Right cardiac atrium (tissue), 5 donors: ENCODE data around the gene HIC2. TPM values are rescaled to one million over a fixed set of nuclear protein-coding genes. Genes with fewer than 3 reads are reported as not detected.
"Not testable (repeated sequence)": the region's sequence is repeated elsewhere in the genome, so short reads cannot be mapped to it uniquely, and the experiment has no call there.

Experiments used
- ATAC-seq, 2 donors: fragments of 200-7000 bp; cut with Tn5 transposase; one replicate each; pipeline versions ENCODE4 v1.8.0 to v1.9.1; 2020; ENCODE audit warnings: moderate library complexity in 2 of 2, mild to moderate bottlenecking in 1 of 2
- DNase-seq, 3 donors: peaks; one replicate each; pipeline ENCODE4 v3.0.0-alpha.2; 2020
- H3K27ac ChIP-seq: one replicate; pipeline ENCODE4 v1.5.1; 2013; ENCODE audit warnings: mild to moderate bottlenecking, low read length, control low read depth, moderate library complexity
- H3K27me3 ChIP-seq: one replicate; pipeline ENCODE4 v1.6.1; 2013; ENCODE audit not compliant: control insufficient read depth, insufficient read depth
- H3K4me1 ChIP-seq: one replicate; pipeline ENCODE4 v1.6.1; 2013; ENCODE audit warnings: low read length; ENCODE audit not compliant: control insufficient read depth, insufficient read depth
- H3K4me3 ChIP-seq: one replicate; pipeline ENCODE4 v1.5.1; 2013; ENCODE audit warnings: low read length, control low read depth
- H3K9me3 ChIP-seq: one replicate; pipeline ENCODE4 v1.6.1; 2013; ENCODE audit warnings: low read length; ENCODE audit not compliant: control insufficient read depth
- WGBS: extraction: QIAGEN DNeasy Blood & Tissue Kit; methylation state at CpG from one replicate; pipeline ENCODE4 v1.1.7; 2013; 5-methylcytosine and 5-hydroxymethylcytosine counted together
- intact Hi-C, 4 donors: fragments of 100-400 bp; cut with DNase I; formaldehyde crosslinking; loops; one replicate each; pipeline versions ENCODE4 v1.11.0 to v1.14.0; 2022 to 2023
- polyA plus RNA-seq: library from polyadenylated mRNA; stranded (reverse); fragments of 200-250 nt; gene quantifications from one replicate; pipeline ENCODE4 v1.2.3, GENCODE V29; 2013
- total RNA-seq, 4 donors: library from RNA; stranded (reverse); fragmentation: NEBNext Ultra II Directional; extraction: Animal tissue kit (Norgen Biotek cat#: 25700); gene quantifications; one replicate each; pipeline ENCODE4 v1.2.1, GENCODE V29; 2021
- donor health status: healthy with polysubstance abuse.
- donor health status: DM: no; HTN: yes; CAD: no.
- donor health status: DM: no; HTN: no; CAD: no.
- donor health status: DM: no; HTN: yes; CAD: no; lungs with severe emphysema.
- donor health status: DM: yes; HTN: yes; CAD: no.

HIC2 gene
- total and polyA plus RNA-seq, 5 donors = 1.1 to 2.1 (median 1.8) TPM

DNA sequence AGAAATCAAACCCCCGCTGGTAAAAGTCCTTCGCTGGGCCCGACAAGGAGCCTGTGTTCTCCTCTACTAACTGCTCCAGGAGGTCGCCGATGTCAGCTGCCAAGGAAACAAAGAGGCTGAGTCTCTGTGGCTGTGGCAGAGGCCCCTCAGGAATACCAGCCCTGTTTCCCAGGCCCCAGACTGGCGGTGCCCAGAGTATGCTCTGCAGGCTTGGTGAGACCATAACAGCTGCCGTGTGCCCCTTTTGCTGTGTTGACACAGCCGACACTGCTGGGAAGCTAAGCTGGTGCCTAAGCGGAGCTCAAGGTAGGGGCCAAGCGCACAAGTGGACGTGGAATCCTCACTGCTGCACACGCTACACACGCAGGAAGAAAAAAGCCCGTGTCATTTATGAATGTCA, 66.9 kb downstream of the HIC2 start:
- H3K27ac ChIP-seq, H3K4me3 ChIP-seq, DNase-seq, intact Hi-C loops, H3K27me3 ChIP-seq, ATAC-seq, H3K9me3 ChIP-seq, H3K4me1 ChIP-seq: not testable (repeated sequence)
- WGBS = 82% methylated on average over 8 of the region's 14 CpGs

DNA sequence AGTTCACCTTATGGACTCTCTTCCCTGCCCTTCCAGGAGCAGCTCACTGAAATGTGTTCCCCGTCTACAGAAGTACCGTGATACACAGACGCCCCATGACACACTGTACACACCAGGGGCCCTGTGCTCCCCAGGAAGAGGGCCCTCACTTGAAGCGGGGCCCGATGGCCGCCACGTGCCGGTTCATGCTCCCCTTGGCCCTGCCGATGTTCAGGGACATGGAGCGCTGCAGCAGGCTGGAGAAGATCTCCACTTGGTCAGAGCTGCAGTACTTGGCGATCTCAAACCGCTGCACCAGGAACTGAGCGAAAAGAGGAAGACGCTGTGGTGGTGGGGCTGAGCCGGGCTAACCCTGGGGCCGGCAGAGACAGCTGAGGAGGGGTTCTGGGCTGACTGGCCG, 70.6 kb downstream of the HIC2 start:
- H3K4me3 ChIP-seq, H3K4me1 ChIP-seq, H3K9me3 ChIP-seq, ATAC-seq, H3K27me3 ChIP-seq, H3K27ac ChIP-seq, intact Hi-C loops, DNase-seq: not testable (repeated sequence)
- WGBS = 96% methylated on average over 7 of the region's 17 CpGs

- H3K9me3 ChIP-seq, H3K27ac ChIP-seq, H3K4me3 ChIP-seq, H3K4me1 ChIP-seq, intact Hi-C loops, H3K27me3 ChIP-seq: not testable (repeated sequence)
- WGBS = 45% methylated on average over 2 of the region's 11 CpGs
- DNase-seq = peak in 1 of 3 donors; percentile 45
- ATAC-seq = peak in 1 of 2 donors; percentile 28
Measured at GRCh38 chr22:21489149-21489680, 72.0 kb downstream of the HIC2 start.

DNA sequence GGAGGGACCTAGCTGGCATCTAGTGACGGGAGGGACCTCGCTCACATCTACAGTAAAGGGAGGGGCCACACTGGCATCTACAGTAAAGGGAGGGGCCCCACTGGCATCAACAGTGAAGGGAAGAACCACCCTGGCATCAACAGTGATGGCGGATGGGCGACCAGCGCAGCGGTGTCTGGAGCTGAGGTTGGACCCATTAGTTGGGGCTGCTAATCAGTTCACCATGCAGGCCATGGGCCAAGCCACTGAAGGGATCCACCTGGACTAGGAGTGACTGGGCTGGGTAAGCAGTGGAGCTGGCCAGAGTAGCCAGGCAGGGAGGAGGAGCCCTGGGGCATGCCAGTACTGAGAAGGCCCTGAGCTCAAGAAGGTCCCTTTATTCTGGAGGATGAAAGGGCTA, 73.4 kb downstream of the HIC2 start:
- peak in 1 of 3 donors; percentile 35 for DNase-seq
- H3K27me3 ChIP-seq, ATAC-seq, H3K4me3 ChIP-seq, H3K27ac ChIP-seq, intact Hi-C loops, H3K4me1 ChIP-seq, H3K9me3 ChIP-seq: not testable (repeated sequence)
- 98% methylated on average over 4 of the region's 6 CpGs for WGBS

DNA sequence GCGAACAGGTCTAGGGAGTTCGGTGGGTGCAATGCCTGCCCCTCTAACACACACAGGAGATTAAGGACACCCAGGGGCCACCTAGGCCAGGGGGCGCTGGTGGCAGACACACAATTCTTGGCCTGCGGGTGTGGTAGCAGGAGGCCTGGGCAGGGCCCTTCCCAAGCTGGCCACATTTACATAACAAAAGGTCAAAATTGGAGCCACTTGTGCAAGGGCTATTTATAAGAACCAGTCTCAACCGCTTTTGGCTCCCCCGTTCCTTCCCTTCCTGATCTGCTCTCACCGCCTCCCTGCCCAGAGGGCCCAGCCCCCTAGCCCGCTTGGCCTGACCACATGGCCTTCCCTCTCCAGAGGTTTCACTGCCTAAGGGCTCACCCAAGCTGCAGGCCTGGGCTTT, 75.1 kb downstream of the HIC2 start:
- no CpG with 5 or more reads among the region's 8 CpGs for WGBS
- intact Hi-C loops, H3K4me3 ChIP-seq, H3K4me1 ChIP-seq, H3K9me3 ChIP-seq, DNase-seq, H3K27ac ChIP-seq, H3K27me3 ChIP-seq: not testable (repeated sequence)
- peak; percentile 3 to 37 for ATAC-seq

DNA sequence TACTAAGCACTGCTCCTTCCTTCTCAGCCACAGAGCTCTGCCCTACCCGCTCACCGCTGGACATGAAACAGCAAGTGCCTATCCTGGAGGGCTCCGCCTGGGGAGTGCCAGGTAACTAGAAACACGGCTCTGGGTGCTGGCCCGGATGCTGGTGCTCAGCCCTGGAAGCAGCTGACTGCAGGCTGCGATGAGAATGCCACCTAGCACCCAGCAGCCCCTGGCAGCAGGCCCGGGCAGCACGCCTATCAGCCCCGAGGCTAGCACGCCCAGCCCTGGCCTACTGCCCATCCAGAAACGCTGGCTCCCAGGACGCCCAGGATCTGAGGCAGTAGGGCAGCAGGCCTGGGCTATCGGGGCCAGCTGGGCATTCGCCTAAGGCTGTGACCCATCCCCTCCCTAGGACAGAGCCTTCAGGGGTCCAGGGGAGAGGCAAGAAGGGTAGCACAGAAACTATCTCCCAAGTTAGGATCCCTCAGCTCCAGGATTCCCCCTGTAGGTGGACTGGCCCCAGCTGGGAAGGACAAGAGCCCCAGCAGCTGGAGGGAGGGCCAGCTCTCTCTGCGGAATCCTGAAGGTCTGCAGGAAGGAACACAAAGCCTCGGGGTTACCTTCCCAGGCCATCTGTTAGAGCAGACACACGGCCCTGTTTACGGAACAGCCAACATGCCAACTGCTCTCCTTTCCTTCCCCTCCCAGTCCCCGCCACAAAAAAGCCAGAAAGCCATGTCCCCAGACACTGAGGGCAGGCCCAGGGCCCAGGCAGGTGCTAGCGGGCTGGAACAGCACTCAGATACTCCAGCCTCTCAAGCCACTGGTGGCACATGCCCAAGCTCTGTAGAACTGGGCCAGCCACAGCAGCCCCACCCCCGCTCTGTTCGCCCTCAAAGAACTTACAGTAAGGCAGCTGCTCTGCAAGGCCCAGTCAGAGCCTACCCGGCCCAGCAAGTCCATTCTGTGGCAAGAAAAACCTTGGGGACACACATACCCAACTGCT, 76.9 kb downstream of the HIC2 start:
- intact Hi-C loops, H3K27ac ChIP-seq, H3K4me1 ChIP-seq, DNase-seq, H3K4me3 ChIP-seq, H3K27me3 ChIP-seq, H3K9me3 ChIP-seq: not testable (repeated sequence)
- ATAC-seq = peak; percentile 73 to 75
- WGBS = no CpG with 5 or more reads among the region's 23 CpGs

DNA sequence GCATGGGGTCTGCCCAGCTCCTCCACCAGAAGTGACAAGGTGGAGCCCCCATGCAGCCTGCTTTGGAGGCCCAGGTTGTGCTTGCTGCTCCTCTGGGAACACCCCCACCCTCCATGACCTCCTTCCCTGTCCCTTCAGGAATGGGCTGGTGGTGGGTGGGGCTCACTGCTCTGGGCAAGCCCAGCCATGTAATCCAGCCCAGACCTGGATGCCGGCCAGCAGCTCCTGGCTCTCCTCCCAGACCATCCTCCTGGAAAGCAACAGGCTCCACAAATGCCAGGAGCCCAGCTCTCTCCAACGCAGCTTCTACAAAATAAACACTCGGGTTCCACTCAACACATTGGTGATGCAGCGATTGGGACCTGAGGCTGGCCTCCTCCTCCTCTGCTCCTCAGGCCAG, 80.8 kb downstream of the HIC2 start:
- peak; percentile 90 to 91 for ATAC-seq

GRCh38 chr22:21498489-21498888, 81.3 kb downstream of the HIC2 start:
- DNase-seq, H3K27me3 ChIP-seq, H3K4me3 ChIP-seq, H3K4me1 ChIP-seq, H3K27ac ChIP-seq, H3K9me3 ChIP-seq, intact Hi-C loops: not testable (repeated sequence)
- WGBS = no CpG with 5 or more reads among the region's 7 CpGs
- ATAC-seq = peak; percentile 10 to 22

More for the DNA sequence above, 80.8 kb downstream of the HIC2 start:
- H3K4me1 ChIP-seq, intact Hi-C loops, H3K27ac ChIP-seq, H3K9me3 ChIP-seq, H3K4me3 ChIP-seq, DNase-seq, H3K27me3 ChIP-seq: not testable (repeated sequence)
- WGBS = no CpG with 5 or more reads among the region's 4 CpGs

DNA sequence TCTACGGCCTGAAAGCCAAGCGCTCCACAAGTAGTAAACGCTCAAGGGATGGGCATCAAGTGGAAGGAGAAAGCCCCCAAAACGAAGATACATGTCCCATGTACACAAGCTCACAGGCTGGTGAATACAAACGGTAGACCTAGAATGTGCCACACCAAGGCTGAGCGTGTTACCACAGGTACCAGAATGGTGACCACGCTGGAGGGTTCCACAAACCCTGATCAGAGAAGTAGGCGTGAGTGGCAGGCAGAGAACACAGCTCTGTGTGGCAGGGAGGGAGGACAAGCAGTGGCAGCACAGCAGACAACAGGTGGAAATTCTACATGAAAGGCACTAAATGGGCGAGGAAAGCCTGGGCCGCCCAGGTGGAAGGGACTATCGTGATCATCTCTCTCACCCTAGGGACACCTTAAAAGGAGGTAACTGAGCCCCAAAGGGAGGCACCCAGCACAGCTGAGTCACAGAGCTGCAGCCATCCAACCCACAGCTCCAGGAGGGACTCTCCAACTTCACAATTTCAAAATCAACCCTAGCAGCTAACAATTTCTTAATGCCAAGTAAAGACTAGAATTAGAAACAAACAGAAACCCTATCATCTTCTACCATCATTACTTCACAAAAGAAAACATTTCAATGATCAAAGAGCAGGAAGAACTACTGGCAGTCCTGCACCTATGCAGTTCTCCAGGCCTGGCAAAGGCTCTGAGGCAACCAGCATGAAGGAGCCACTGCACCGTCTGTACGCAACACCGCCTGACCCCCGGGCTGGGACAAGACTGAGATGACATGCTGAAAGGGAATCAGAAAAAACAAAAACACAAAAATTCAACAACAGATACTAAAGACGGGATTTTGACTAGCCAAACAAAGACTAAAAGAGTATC, 82.7 kb downstream of the HIC2 start:
- H3K9me3 ChIP-seq, H3K27ac ChIP-seq, DNase-seq, H3K4me1 ChIP-seq, ATAC-seq, H3K4me3 ChIP-seq, intact Hi-C loops, H3K27me3 ChIP-seq: not testable (repeated sequence)
- WGBS = no CpG with 5 or more reads among the region's 16 CpGs
